GM18868 (cell line): Measurements from ENCODE around the gene CRYGC.

Experiments
- ATAC-seq: cut with Tn5 transposase; IDR thresholded peaks from one replicate; pipeline ENCODE4 v1.9.1; 2021; ENCODE audit warnings: mild to moderate bottlenecking, moderate library complexity; ENCODE audit not compliant: unreplicated experiment

The CRYGC gene

DNA sequence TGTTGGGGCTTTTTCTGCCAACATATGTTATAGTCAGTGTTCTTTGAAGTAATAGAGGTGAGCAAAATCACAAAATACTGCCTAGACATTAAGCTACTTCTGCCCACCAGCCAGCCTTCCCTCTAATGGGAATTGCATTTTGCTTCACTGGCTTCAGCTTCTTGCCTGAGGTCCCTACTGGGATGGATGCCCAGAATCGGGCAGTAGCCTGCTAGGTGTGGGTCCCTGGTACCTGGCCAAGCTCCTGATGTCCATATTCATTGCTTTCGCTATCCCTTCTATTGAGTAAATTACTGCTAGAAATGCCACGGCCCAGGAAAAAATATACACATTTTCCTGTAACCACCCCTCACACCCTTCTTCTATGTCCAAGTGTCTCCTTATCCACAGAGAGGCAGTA lies 32.3 kb downstream of the CRYGC start:
- ATAC-seq = no peak

- no peak for ATAC-seq
These were observed 33.5 kb downstream of the CRYGC start for GRCh38 chr2:208096080-208096479.

DNA sequence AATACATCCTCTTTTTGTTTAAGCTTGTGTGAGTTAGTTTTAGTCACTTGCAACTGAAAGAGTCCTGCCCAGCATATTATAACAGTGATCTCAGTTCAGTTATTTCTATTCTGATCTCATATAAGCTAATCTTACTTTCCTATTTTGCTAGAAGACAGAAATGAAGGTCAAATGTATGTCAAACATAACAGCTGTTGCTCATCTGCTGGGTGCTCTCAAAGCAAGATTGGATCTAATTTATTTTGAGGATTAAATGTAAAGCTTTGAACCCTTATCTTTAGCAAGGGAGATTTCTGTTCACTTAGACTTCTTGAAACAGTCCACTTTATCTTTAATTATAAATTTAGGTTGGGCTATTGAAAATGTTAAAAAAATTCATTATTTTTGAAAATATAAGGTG lies 36.5 kb downstream of the CRYGC start:
- ATAC-seq = no peak

GRCh38 chr2:208092093-208092832 lies 37.4 kb downstream of the CRYGC start:
- no peak for ATAC-seq

DNA sequence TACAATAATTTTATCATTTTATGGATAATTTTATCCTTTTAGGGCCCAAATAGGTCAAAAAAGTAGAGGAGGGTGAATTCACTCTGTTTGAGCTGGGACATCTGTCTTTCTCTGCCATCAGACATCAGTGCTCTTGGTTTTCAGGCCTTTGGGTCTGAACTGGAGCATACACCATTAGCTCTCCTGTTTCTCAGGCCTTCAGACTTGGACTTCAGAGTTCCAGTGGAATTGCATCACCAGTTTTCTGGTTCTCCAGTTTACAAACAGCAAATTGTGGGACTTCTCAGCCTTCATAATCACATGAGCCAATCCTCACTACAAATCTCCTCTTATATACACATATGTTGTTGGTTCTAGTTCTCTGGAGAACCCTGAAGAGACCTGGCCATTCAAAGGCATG lies 39.2 kb downstream of the CRYGC start:
- ATAC-seq = no peak

GRCh38 chr2:208086029-208086428 lies 43.6 kb downstream of the CRYGC start:
- no peak for ATAC-seq

- no peak for ATAC-seq
These were observed 45.8 kb downstream of the CRYGC start for GRCh38 chr2:208083807-208084206.
